Lung (tissue), 12 donors: ENCODE results near the gene DTX3. TPM values are rescaled to one million over a fixed set of nuclear protein-coding genes. Genes with fewer than 3 reads are reported as not detected.

Source experiments
- ATAC-seq: fragments of 200-7000 bp; cut with Tn5 transposase; one replicate; pipeline ENCODE4 v1.9.1; 2020; ENCODE audit warnings: moderate number of reproducible peaks; ENCODE audit not compliant: insufficient read depth, low FRiP score
- DNase-seq, 3 donors: peaks; one replicate each; pipeline ENCODE4 v3.0.0-alpha.2; 2013 to 2017
- H3K27ac ChIP-seq, 2 donors: one replicate each; pipeline ENCODE4 v1.5.1; 2013; ENCODE audit warnings: mild to moderate bottlenecking in 2 of 2, moderate library complexity in 2 of 2, control low read depth in 1 of 2, inconsistent platforms in 1 of 2, low read depth in 1 of 2, low read length in 1 of 2
- H3K27me3 ChIP-seq, 3 donors: one replicate each; pipeline ENCODE4 v1.5.1; 2013; ENCODE audit warnings: low read length in 2 of 3; ENCODE audit not compliant: control insufficient read depth in 3 of 3, insufficient read depth in 3 of 3
- H3K36me3 ChIP-seq, 4 donors: one replicate each; pipeline ENCODE4 v1.5.1; 2013; ENCODE audit warnings: low read length in 4 of 4, mild to moderate bottlenecking in 1 of 4, moderate library complexity in 1 of 4; ENCODE audit not compliant: control insufficient read depth in 4 of 4, insufficient read depth in 4 of 4
- H3K4me1 ChIP-seq, 5 donors: one replicate each; pipeline ENCODE4 v1.5.1; 2013; ENCODE audit warnings: low read length in 5 of 5, mild to moderate bottlenecking in 2 of 5, moderate library complexity in 1 of 5; ENCODE audit not compliant: control insufficient read depth in 5 of 5, insufficient read depth in 5 of 5
- H3K4me3 ChIP-seq: one replicate; pipeline ENCODE4 v1.5.1; 2013; ENCODE audit warnings: mild to moderate bottlenecking, control low read depth, moderate library complexity
- H3K9ac ChIP-seq, 2 donors: one replicate each; pipeline ENCODE4 v1.5.1; 2013; ENCODE audit warnings: low read length in 2 of 2, control low read depth in 1 of 2; ENCODE audit not compliant: insufficient read depth in 1 of 2
- H3K9me3 ChIP-seq, 4 donors: one replicate each; pipeline ENCODE4 v1.5.1; 2013; ENCODE audit warnings: low read length in 3 of 4, mild to moderate bottlenecking in 1 of 4, moderate library complexity in 1 of 4; ENCODE audit not compliant: control insufficient read depth in 4 of 4, insufficient read depth in 3 of 4
- WGBS, 2 donors: extraction: QIAGEN DNeasy Blood & Tissue Kit; methylation state at CpG; one replicate each; pipeline ENCODE4 v1.1.7; 2013; 5-methylcytosine and 5-hydroxymethylcytosine counted together
- polyA plus RNA-seq, 2 donors: library from polyadenylated mRNA; stranded (reverse); fragments of 200-250 nt; gene quantifications; one replicate each; pipeline ENCODE4 v1.2.1, GENCODE V29; 2013
- total RNA-seq, 2 donors: library from RNA; depleted of rRNA in 1 of 2; stranded (reverse); fragments of >200 nt in 1 of 2; gene quantifications; one replicate each; pipeline ENCODE4 v1.2.1, GENCODE V29; 2014 to 2021
- TF ChIP-seq, protein P1 (sequence below): IDR thresholded peaks from 2 replicates; pipeline ENCODE4 v1.5.1; 2012; ENCODE audit warnings: mild to moderate bottlenecking; ENCODE audit errors: control extremely low read depth, extremely low read depth
- donor health status: control.
- donor health status: control.
- donor health status: Bipolar disorder and iron deficiency.
- donor health status: healthy.
- donor health status: DM: yes; HTN: yes; CAD: no.

The DTX3 gene
- total and polyA plus RNA-seq, 4 donors, result 13.9 to 40.1 (median 24.9) TPM

DNA sequence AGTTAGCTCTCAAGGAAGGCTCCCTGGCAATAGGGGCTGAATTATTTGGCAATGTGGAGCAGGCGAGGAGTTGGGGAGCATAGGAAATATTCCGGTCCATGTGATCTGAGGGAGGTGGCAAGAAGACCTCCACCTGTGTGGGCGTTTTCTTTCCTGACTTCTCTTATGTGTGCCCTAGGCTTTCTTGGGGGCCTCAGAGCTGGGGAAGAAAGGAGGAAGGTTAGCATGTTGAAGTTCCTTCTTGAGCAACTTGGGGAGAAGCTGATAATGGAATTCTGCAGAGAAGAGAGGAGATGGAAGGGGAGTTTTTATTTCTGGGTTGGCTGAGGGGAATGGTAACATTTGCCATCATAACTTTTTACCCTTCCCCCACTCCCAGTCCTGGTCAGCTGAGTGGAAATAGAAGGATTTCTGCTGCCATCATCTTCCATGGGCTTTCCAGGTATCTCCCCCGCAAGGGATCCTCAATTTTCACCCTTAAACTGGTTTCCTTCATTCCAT is 1.2 kb downstream of the DTX3 start:
- DNase-seq (no peak), ATAC-seq (no peak)
- peaks cover under 1 to 16% (median 10%) of the 10 kb centered on the region in 4 donors for H3K36me3 ChIP-seq
- TF ChIP-seq, protein P1, sequence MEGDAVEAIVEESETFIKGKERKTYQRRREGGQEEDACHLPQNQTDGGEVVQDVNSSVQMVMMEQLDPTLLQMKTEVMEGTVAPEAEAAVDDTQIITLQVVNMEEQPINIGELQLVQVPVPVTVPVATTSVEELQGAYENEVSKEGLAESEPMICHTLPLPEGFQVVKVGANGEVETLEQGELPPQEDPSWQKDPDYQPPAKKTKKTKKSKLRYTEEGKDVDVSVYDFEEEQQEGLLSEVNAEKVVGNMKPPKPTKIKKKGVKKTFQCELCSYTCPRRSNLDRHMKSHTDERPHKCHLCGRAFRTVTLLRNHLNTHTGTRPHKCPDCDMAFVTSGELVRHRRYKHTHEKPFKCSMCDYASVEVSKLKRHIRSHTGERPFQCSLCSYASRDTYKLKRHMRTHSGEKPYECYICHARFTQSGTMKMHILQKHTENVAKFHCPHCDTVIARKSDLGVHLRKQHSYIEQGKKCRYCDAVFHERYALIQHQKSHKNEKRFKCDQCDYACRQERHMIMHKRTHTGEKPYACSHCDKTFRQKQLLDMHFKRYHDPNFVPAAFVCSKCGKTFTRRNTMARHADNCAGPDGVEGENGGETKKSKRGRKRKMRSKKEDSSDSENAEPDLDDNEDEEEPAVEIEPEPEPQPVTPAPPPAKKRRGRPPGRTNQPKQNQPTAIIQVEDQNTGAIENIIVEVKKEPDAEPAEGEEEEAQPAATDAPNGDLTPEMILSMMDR, result no peak
- H3K27ac ChIP-seq, result no peak overlapping the region
- H3K27me3 ChIP-seq, result no peaks in the 10 kb centered on the region
- no peak overlapping the region for H3K9ac ChIP-seq
- H3K9me3 ChIP-seq, result no peaks in the 10 kb centered on the region
- 82 to 85% methylated on average over 4 of the region's 4 CpGs for WGBS, 2 donors
- no peak overlapping the region for H3K4me3 ChIP-seq
- peaks cover 5 to 36% (median 9%) of the 10 kb centered on the region in 5 donors for H3K4me1 ChIP-seq

DNA sequence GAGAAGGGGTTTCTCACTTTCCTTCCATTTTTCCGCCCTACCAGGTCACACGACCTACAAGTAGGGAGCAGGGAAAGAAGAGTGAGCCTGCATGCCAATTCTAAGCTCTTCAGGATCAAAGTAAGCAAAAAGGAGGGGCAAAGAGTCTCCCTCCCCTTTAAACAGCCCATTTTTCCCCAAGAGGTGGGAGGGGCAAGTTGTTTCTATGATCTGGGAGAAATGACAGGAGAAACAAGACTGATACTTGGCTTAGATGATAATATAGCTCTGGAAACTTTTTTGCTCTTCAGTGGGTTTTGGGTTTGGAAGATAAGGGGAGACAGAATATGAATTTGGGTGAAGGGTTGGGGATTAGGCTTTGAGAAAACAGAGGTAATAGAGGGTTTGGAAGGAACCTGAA is 1.8 kb downstream of the DTX3 start:
- 67 to 81% methylated on average over 2 of the region's 2 CpGs for WGBS, 2 donors
- Histone ChIP-seq H3K9ac (no peak overlapping the region), H3K4me3 (no peak overlapping the region), H3K9me3 (no peaks in the 10 kb centered on the region), H3K36me3 (peaks cover 0 to 12% (median 10%) of the 10 kb centered on the region in 4 donors), H3K27me3 (no peaks in the 10 kb centered on the region), H3K27ac (no peak overlapping the region), H3K4me1 (peaks cover 5 to 38% (median 10%) of the 10 kb centered on the region in 5 donors)
- DNase-seq (no peak), ATAC-seq (no peak)
- TF ChIP-seq, protein P1, result no peak

DNA sequence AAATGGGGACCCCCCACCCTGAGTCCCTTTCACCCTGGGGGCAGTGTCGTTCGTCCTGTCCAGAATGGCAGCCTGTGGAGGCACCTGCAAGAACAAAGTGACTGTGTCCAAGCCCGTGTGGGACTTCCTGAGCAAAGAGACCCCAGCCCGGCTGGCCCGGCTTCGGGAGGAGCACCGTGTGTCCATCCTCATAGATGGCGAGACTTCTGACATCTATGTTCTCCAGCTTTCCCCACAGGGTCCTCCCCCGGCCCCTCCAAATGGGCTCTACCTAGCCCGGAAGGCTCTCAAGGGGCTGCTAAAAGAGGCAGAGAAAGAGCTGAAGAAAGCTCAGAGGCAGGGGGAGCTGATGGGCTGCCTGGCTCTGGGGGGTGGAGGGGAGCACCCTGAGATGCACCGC is 2.2 kb downstream of the DTX3 start:
- no peak for DNase-seq
- no peak overlapping the region for H3K27ac ChIP-seq
- no peak overlapping the region for H3K9ac ChIP-seq
- peaks cover 5 to 38% (median 10%) of the 10 kb centered on the region in 5 donors for H3K4me1 ChIP-seq
- 95% methylated on average over 11 of the region's 11 CpGs for WGBS, 2 donors
- H3K36me3 ChIP-seq, result peaks cover 0 to 10% (median 8%) of the 10 kb centered on the region in 4 donors
- H3K9me3 ChIP-seq, result no peaks in the 10 kb centered on the region
- no peak overlapping the region for H3K4me3 ChIP-seq
- TF ChIP-seq, protein P1, result no peak
- no peaks in the 10 kb centered on the region for H3K27me3 ChIP-seq
- ATAC-seq, result no peak
